ENCODE measurements around the gene BRICD5.

DNA sequence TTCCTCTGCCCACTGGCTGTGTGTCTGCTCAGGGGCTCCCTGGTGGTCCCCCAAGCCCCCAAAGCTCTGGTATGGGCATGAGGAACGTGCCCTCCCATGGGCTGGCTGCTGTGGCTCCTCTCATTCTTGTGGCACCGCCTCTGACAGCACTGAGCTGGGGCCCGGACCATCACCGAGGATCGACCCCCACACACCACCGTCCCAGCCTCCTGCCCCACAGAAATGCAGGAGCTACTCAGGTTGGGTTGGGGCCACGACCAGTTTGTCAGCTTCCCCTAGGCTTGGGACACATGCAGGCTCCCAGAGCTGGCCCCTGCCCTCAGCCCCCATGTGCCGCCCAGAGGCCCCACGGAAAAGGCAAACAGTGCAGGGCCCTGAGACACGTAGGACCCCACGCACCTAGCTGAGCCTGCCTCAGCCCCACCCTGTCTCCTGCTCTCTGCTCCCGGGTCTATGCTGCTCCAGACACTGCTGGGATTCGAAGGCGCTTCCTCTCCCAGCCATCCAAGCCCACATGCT lies 11.0 kb downstream of the BRICD5 start:
- TF ChIP-seq, protein P1, sequence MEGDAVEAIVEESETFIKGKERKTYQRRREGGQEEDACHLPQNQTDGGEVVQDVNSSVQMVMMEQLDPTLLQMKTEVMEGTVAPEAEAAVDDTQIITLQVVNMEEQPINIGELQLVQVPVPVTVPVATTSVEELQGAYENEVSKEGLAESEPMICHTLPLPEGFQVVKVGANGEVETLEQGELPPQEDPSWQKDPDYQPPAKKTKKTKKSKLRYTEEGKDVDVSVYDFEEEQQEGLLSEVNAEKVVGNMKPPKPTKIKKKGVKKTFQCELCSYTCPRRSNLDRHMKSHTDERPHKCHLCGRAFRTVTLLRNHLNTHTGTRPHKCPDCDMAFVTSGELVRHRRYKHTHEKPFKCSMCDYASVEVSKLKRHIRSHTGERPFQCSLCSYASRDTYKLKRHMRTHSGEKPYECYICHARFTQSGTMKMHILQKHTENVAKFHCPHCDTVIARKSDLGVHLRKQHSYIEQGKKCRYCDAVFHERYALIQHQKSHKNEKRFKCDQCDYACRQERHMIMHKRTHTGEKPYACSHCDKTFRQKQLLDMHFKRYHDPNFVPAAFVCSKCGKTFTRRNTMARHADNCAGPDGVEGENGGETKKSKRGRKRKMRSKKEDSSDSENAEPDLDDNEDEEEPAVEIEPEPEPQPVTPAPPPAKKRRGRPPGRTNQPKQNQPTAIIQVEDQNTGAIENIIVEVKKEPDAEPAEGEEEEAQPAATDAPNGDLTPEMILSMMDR (IDR thresholded peaks at IDR 0.05): no peak
- TF ChIP-seq POLR2A (IDR thresholded peaks at IDR 0.05): no peak

All from testis (tissue), 2 donors.